Breast epithelium (tissue), 3 donors: Measurements from ENCODE around the gene ARL5B.

Experiments used
- CTCF ChIP-seq, 3 donors: fragments of 450-650 bp; IDR thresholded peaks; one replicate each; pipeline ENCODE4 v1.5.1; 2016 to 2017; ENCODE audit warnings: antibody characterized with exemption in 3 of 3, mild to moderate bottlenecking in 3 of 3, moderate library complexity in 3 of 3
- POLR2A ChIP-seq: fragments of 450-650 bp; IDR thresholded peaks from one replicate; pipeline ENCODE4 v1.6.1; 2016; ENCODE audit warnings: antibody characterized with exemption, mild to moderate bottlenecking, moderate library complexity
- POLR2AphosphoS5 ChIP-seq, 3 donors: sonication (generic); formaldehyde crosslinking; IDR thresholded peaks; one replicate each; pipeline ENCODE4 v1.6.1; 2017; ENCODE audit warnings: antibody characterized with exemption in 3 of 3

DNA sequence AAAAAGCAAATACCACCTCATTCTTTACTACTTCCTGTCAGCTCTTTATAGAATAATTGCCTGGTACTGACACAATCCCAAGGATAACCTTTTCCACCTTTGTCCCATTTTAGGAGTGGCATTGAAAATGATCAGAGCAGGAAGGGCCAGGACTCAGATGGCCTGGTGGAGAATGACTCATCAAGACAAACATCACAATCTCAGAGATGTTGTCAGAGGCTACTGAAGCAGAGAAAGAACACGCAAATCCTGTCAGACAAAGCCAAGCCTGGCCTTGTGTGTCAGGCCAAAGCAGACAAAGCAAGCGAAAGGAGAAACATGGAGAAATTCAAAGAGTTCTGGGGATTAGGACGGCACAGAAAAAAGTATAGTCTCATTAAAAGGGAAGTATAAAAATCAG, 48.7 kb upstream of the ARL5B start:
- TF ChIP-seq CTCF (IDR thresholded peaks at IDR 0.05) (no peak), POLR2AphosphoS5 (IDR thresholded peaks at IDR 0.05) (peak in 1 of 3 donors; percentile 26), POLR2A (no peak)
